Neural progenitor cell (in vitro differentiated cells): ENCODE results near the gene USP17L11. TPM values are rescaled to one million over a fixed set of nuclear protein-coding genes. Genes with fewer than 3 reads are reported as not detected.

Experiments used
- total RNA-seq: library from RNA; depleted of rRNA; stranded (reverse); fragments of >200 nt; gene quantifications from 2 replicates; pipeline ENCODE4 v1.2.3, GENCODE V29; 2015; ENCODE audit warnings: low replicate concordance

The USP17L11 gene
- total RNA-seq, 1 donor from 2014 or later: not detected

Other genes with a start within 250 kb of the USP17L11 start
- not detected in 2 replicates for gene FAM90A26, start 45.0 kb upstream of the USP17L11 start, total RNA-seq
- gene USP17L10, start 4.7 kb upstream of the USP17L11 start, total RNA-seq: not detected in 2 replicates
- not detected in 2 replicates for gene USP17L12, start 4.7 kb downstream of the USP17L11 start, total RNA-seq
- 0.09 TPM in 1 of 2 replicates, not detected in the other for gene USP17L13, start 9.5 kb downstream of the USP17L11 start, total RNA-seq
- not detected in 2 replicates for gene USP17L15, start 19.0 kb downstream of the USP17L11 start, total RNA-seq
- 0.09 TPM in 1 of 2 replicates, not detected in the other for gene USP17L17, start 28.5 kb downstream of the USP17L11 start, total RNA-seq
- not detected in 2 replicates for gene USP17L18, start 33.2 kb downstream of the USP17L11 start, total RNA-seq
- gene USP17L19, start 38.0 kb downstream of the USP17L11 start, total RNA-seq: not detected in 2 replicates
- gene USP17L20, start 42.7 kb downstream of the USP17L11 start, total RNA-seq: not detected in 2 replicates
- not detected in 2 replicates for gene USP17L21, start 47.5 kb downstream of the USP17L11 start, total RNA-seq
- not detected in 2 replicates for gene USP17L22, start 52.2 kb downstream of the USP17L11 start, total RNA-seq
- gene USP17L24, start 109.8 kb downstream of the USP17L11 start, total RNA-seq: not detected in 2 replicates
- not detected in 2 replicates for gene USP17L25, start 114.5 kb downstream of the USP17L11 start, total RNA-seq
- gene USP17L26, start 119.3 kb downstream of the USP17L11 start, total RNA-seq: not detected in 2 replicates
- gene USP17L5, start 124.0 kb downstream of the USP17L11 start, total RNA-seq: not detected in 2 replicates
- not detected in 2 replicates for gene USP17L27, start 128.7 kb downstream of the USP17L11 start, total RNA-seq
- not detected in 2 replicates for gene USP17L28, start 133.5 kb downstream of the USP17L11 start, total RNA-seq
- gene USP17L29, start 138.2 kb downstream of the USP17L11 start, total RNA-seq: not detected in 2 replicates
- not detected in 2 replicates for gene USP17L30, start 147.7 kb downstream of the USP17L11 start, total RNA-seq
- not detected in 2 replicates for gene DEFB131A, start 229.0 kb downstream of the USP17L11 start, total RNA-seq